Skeletal muscle tissue (tissue), 5 donors: Measurements from ENCODE around the gene ZNF431. TPM values are rescaled to one million over a fixed set of nuclear protein-coding genes. Genes with fewer than 3 reads are reported as not detected.
"Not testable (repeated sequence)": the region's sequence is repeated elsewhere in the genome, so short reads cannot be mapped to it uniquely, and the experiment has no call there.

ENCODE experiments used
- H3K27ac ChIP-seq: one replicate; pipeline ENCODE4 v1.7.0; 2013; ENCODE audit warnings: mild to moderate bottlenecking, low read depth, low read length, inconsistent platforms
- H3K27me3 ChIP-seq, 3 donors: one replicate each; pipeline ENCODE4 v1.7.0; 2013; ENCODE audit warnings: low read length in 3 of 3; ENCODE audit not compliant: control insufficient read depth in 3 of 3, insufficient read depth in 3 of 3
- H3K36me3 ChIP-seq, 3 donors: one replicate each; pipeline ENCODE4 v1.7.0; 2013; ENCODE audit warnings: low read length in 3 of 3; ENCODE audit not compliant: control insufficient read depth in 3 of 3, insufficient read depth in 3 of 3
- H3K4me1 ChIP-seq, 3 donors: one replicate each; pipeline ENCODE4 v1.7.0; 2013; ENCODE audit warnings: low read length in 3 of 3, mild to moderate bottlenecking in 3 of 3; ENCODE audit not compliant: control insufficient read depth in 3 of 3, insufficient read depth in 3 of 3
- H3K4me3 ChIP-seq, 3 donors: one replicate each; pipeline ENCODE4 v1.7.0; 2013; ENCODE audit warnings: low read length in 3 of 3
- H3K9ac ChIP-seq, 3 donors: one replicate each; pipeline ENCODE4 v1.7.0; 2013; ENCODE audit warnings: low read length in 3 of 3, mild to moderate bottlenecking in 3 of 3, moderate library complexity in 2 of 3, low read depth in 1 of 3
- H3K9me3 ChIP-seq, 3 donors: one replicate each; pipeline ENCODE4 v1.7.0; 2013; ENCODE audit warnings: low read length in 3 of 3; ENCODE audit not compliant: control insufficient read depth in 3 of 3
- small RNA-seq: library from RNA; depleted of rRNA; stranded (forward); fragments of <200 nt; gene quantifications from one replicate; pipeline ENCODE3, GENCODE V24; 2014
- total RNA-seq: library from RNA; depleted of rRNA; stranded (reverse); fragments of >200 nt; gene quantifications from one replicate; pipeline ENCODE4 v1.2.3, GENCODE V29; 2014
- donor health status: Osteomylitis.

The ZNF431 gene
- total RNA-seq, 1 donor from 2014 or later = 13.0 TPM

DNA sequence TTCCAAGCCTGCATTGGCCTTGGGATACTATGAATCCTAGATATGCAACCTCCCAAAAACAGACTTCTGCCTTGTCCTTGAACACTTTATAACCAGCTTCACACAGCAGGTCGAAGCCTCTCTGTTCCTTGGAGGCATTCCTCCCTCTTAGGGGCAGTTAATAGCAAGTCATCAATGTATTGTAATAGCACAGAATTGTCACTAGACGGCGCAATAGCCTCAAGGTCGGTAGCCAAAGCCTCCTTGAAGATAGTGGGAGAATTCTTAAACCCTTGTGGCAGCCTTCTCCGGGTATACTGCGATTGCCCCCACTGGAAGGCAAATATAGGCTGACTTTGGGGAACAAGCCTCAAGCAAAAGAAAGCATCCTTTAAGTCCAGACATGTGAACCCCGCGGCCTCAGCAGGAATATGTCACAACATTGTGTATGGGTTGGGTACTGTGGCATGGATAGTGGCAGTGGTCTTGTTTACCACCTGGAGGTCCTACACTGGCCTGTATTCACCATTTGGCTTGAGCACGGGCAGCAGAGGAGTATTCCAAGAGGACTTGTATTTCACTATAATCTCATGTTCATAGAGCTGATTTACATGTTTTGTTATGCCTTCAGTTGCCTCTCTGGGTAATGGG, 61.1 kb downstream of the ZNF431 start:
- Histone ChIP-seq H3K36me3 (no peaks in the 10 kb centered on the region), H3K27ac (no peak overlapping the region), H3K27me3 (peaks cover 0 to 2% (median 0%) of the 10 kb centered on the region in 3 donors), H3K4me1 (no peaks in the 10 kb centered on the region), H3K9me3 (no peaks in the 10 kb centered on the region), H3K9ac (no peak overlapping the region), H3K4me3 (no peak overlapping the region)

DNA sequence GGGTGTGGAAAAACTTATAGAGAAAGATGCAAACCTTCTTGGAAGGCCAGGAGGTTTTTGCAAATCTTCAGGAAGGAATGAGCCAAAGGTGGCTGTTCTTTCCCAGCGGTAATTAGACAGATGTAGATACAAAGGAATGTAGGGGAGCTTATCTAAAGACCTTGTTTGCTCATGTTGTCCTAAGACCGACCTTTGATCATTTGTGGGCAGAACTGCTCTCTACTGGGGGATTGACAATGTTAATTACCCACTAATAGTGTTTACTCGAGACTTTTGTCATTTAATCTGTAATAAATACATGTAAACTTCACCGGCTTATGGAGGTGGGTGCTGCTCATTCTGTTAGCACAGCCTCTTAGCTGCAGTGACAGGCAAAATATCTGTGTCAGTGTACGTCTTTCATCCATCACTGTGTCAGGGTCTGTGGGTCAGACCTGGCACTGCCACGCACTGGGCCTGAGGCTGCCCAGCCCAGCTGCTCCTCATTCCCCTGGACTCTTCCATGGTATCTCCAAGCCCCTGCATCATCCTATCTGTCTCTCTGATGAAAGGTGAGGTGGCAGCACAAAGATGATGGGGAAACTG, 68.3 kb downstream of the ZNF431 start:
- Histone ChIP-seq H3K36me3 (no peaks in the 10 kb centered on the region), H3K27ac (no peak overlapping the region), H3K27me3 (no peaks in the 10 kb centered on the region), H3K9ac (no peak overlapping the region), H3K4me1 (no peaks in the 10 kb centered on the region), H3K9me3 (no peaks in the 10 kb centered on the region), H3K4me3 (no peak overlapping the region)

DNA sequence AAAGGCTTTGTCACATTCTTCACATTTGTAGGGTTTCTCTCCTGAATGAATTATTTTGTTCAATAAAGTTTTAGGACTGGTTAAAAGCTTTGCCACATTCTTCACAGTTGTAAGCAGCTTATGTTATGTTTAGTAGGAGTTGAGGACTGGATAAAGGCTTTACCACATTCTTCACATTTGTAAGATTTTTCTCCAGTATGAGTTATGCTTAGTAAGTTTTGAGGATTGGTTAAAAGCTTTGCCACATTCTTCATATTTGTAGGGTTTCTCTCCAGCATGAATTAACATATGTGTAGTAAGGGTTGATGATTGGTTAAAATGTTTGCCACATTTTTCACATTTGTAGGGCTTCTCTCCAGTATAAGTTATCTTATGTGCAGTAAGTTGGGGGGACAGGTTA, 79.9 kb downstream of the ZNF431 start:
- no peak overlapping the region for H3K4me3 ChIP-seq
- H3K9me3 ChIP-seq = no peaks in the 10 kb centered on the region
- no peaks in the 10 kb centered on the region for H3K4me1 ChIP-seq
- H3K27me3 ChIP-seq = no peaks in the 10 kb centered on the region
- H3K27ac ChIP-seq = no peak overlapping the region
- H3K9ac ChIP-seq = no peak overlapping the region
- H3K36me3 ChIP-seq = no peaks in the 10 kb centered on the region

DNA sequence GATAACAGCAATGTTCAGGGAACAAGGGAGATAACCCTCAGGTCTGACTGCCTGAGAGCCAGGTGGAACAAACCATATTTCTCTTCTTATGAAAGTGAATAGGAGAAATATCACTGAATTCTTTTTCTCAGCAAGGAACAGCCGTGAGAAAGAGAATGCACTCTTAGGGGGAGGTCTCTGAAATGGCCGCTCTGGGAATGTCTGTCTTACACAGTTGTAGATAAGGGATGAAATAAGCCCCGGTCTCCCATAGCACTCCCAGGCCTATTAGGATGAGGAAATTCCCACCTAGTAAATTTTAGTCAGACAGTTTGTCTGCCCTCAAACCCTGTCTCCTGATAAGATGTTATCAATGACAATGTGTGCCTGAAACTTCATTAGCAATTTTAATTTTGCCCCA, 88.1 kb downstream of the ZNF431 start:
- not testable (repeated sequence) for H3K4me3 ChIP-seq, H3K9me3 ChIP-seq, H3K36me3 ChIP-seq

DNA sequence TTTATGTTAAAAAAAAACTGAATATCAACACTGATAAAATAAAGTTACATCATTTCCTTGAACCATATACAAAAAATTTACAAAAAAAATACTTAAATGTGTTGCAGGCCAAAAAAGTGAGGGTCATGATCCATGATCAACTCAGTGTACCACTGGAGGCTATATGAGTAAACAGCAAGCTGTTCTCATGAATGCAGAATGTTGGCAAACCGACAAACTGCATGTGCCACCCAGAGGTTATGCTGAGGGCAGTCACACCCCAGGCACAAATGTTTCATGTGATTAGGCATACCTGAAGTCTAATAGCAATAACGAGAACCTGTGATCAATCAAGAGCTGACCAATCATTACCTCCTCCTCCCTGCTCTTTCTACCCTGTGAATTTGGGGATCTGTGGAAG, 91.9 kb downstream of the ZNF431 start:
- no peak overlapping the region for H3K27ac ChIP-seq
- peaks cover 0 to 2% (median 2%) of the 10 kb centered on the region in 3 donors for H3K9me3 ChIP-seq

More for the DNA sequence above, 88.1 kb downstream of the ZNF431 start:
- not testable (repeated sequence) for H3K9ac ChIP-seq, H3K4me1 ChIP-seq, H3K27me3 ChIP-seq, H3K27ac ChIP-seq

DNA sequence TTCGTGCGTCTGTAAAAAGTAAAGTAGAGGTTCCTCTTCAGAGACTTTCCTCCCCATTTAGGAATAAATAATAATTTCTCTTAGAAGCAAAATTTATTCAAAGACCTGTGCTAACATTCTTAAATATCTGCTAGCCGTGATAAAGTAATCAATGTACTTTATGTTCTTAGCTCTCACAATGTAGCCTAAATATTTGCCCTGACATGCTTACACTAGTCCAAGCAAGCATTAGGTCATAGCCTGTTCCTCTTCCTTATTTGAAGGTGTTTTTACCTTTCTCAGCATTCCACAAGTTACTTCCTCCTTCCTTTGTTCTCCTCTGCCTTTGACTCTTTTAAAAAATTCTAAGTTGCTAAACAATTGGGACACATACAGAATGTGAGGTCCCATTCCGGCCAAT, 94.9 kb downstream of the ZNF431 start:
- not testable (repeated sequence) for H3K4me3 ChIP-seq, H3K27ac ChIP-seq, H3K36me3 ChIP-seq, H3K27me3 ChIP-seq, H3K9ac ChIP-seq, H3K9me3 ChIP-seq, H3K4me1 ChIP-seq

More for the DNA sequence above, 91.9 kb downstream of the ZNF431 start:
- no peaks in the 10 kb centered on the region for H3K4me1 ChIP-seq
- H3K4me3 ChIP-seq = no peak overlapping the region
- no peaks in the 10 kb centered on the region for H3K36me3 ChIP-seq
- no peak overlapping the region for H3K9ac ChIP-seq
- no peaks in the 10 kb centered on the region for H3K27me3 ChIP-seq

DNA sequence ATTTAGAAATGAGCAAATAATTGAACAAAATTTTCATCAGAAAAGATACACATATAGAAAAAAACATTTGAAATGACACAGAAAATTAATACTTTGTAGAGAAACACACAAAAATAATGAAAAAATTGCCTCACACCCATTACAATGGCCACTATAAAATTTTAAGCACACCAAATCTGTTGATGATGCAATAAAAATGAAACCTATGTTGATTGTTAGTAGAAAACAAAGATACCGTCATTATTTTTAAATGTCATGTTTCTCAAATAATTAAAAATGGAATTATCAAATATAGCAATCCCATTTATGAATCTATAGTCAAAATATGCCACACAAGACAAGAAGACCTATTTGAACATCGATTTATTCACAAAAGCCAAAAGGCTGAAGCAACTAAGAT, 96.8 kb downstream of the ZNF431 start:
- Histone ChIP-seq H3K36me3 (no peaks in the 10 kb centered on the region), H3K27me3 (no peaks in the 10 kb centered on the region), H3K9me3 (no peaks in the 10 kb centered on the region), H3K9ac (no peak overlapping the region), H3K27ac (no peak overlapping the region), H3K4me1 (no peaks in the 10 kb centered on the region), H3K4me3 (no peak overlapping the region)

Small RNA genes lying within 50 kb of the gene (small RNA-seq; reads per million reads assigned to genes)
- gene RNA5SP469 = not detected

Other genes starting within 250 kb of the ZNF431 start
- gene ZNF85, start 218.8 kb upstream of the ZNF431 start, total RNA-seq = 14.6 TPM
- 13.6 TPM for gene ZNF430, start 121.4 kb upstream of the ZNF431 start, total RNA-seq
- 2.6 TPM for gene ZNF714, start 59.8 kb upstream of the ZNF431 start, total RNA-seq
- 7.3 TPM for gene ZNF708, start 187.4 kb downstream of the ZNF431 start, total RNA-seq
- gene ZNF738, start 217.0 kb downstream of the ZNF431 start, total RNA-seq = 15.7 TPM